Prostate gland (tissue), 2 donors: ENCODE results near the gene HMG20B. TPM values are rescaled to one million over a fixed set of nuclear protein-coding genes. Genes with fewer than 3 reads are reported as not detected.
A peak's percentile ranks its signal among the peaks of the same experiment; 100 is the strongest.

Experiments
- DNase-seq: peaks from one replicate; pipeline ENCODE4 v3.0.0-alpha.2; 2019; ENCODE audit warnings: low spot score
- H3K27ac ChIP-seq, 2 donors: fragments of 200-600 bp; sonication (generic); 2 replicates each; pipeline ENCODE4 v1.5.1; 2017 to 2019
- H3K27me3 ChIP-seq: fragments of 200-600 bp; sonication (generic); replicated peaks from 2 replicates; pipeline ENCODE4 v1.5.1; 2019; ENCODE audit not compliant: insufficient read depth
- H3K36me3 ChIP-seq, 2 donors: fragments of 200-600 bp; sonication (generic); 1 replicate in 1 of 2; 2 replicates in 1 of 2; pipeline versions ENCODE4 v1.5.1 to v1.8.1; 2017 to 2019
- H3K4me1 ChIP-seq: fragments of 200-600 bp; sonication (generic); replicated peaks from 2 replicates; pipeline ENCODE4 v1.5.1; 2019
- H3K4me3 ChIP-seq, 2 donors: fragments of 200-600 bp; sonication (generic); 2 replicates each; pipeline ENCODE4 v1.5.1; 2017 to 2019
- H3K9me3 ChIP-seq: fragments of 200-600 bp; sonication (generic); 2 replicates; pipeline ENCODE4 v1.5.1; 2017
- CTCF ChIP-seq, 4 experiments: fragments of 200-600 bp in 2 of 4; fragments of 450-650 bp in 2 of 4; sonication (generic) in 2 of 4; IDR thresholded peaks; 1 replicate in 3 of 4; 2 replicates in 1 of 4; pipeline ENCODE4 v1.5.1; 2016 to 2019; ENCODE audit warnings: antibody characterized with exemption in 4 of 4, mild to moderate bottlenecking in 2 of 4, moderate library complexity in 2 of 4
- POLR2A ChIP-seq: fragments of 450-650 bp; IDR thresholded peaks from one replicate; pipeline ENCODE4 v1.6.1; 2016; ENCODE audit warnings: antibody characterized with exemption, mild to moderate bottlenecking
- POLR2AphosphoS5 ChIP-seq: sonication (generic); formaldehyde crosslinking; IDR thresholded peaks from one replicate; pipeline ENCODE4 v1.6.1; 2017; ENCODE audit warnings: antibody characterized with exemption
- WGBS: methylation state at CpG from one replicate; pipeline ENCODE4 v1.1.5; 2018; 5-methylcytosine and 5-hydroxymethylcytosine counted together
- intact Hi-C: fragments of 100-400 bp; cut with DNase I; formaldehyde crosslinking; loops from one replicate; pipeline ENCODE4 v1.14.2; 2022
- total RNA-seq, 2 donors: library from RNA; depleted of rRNA; stranded (reverse); fragments of >200 nt; gene quantifications; one replicate each; pipeline ENCODE4 v1.1.0, GENCODE V29; 2016

HMG20B gene
- total RNA-seq, 2 donors from 2014 or later, result 184 to 369 TPM

GRCh38 chr19:3545669-3546034 lies 27.1 kb upstream of the HMG20B start:
- H3K27ac ChIP-seq, result no peak overlapping the region
- no peak overlapping the region for H3K4me3 ChIP-seq
- no peaks in the 10 kb centered on the region for H3K4me1 ChIP-seq
- 73% methylated on average over 10 of the region's 10 CpGs for WGBS
- no peak for TF ChIP-seq POLR2AphosphoS5
- no peak for DNase-seq
- intact Hi-C loops, result loop anchor here (5.0 kb wide), 1 partner anchor 72 kb away; no protein-coding TSS in a partner anchor
- no peaks in the 10 kb centered on the region for H3K36me3 ChIP-seq
- no peaks in the 10 kb centered on the region for H3K9me3 ChIP-seq
- H3K27me3 ChIP-seq, result no peaks in the 10 kb centered on the region

DNA sequence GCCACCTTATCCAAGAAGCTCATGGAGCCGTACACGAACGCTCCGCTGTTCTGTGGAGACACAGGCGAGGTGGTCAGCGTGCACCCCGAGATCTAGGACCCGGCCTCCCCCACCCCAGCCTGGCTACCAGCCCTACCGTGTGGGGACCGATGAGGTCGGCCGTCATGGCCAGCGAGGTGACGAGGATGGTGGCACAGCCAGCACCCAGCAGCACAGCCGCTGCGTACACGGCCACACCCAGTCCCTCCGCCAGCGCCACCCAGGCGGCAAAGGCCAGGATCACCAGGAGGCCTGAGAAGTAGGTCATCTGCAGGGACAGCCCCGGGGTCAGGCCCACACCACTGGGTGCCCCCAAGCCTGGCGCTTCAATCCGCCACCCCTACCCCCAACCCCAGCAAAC lies 26.6 kb upstream of the HMG20B start:
- H3K9me3 ChIP-seq, result no peaks in the 10 kb centered on the region
- no peaks in the 10 kb centered on the region for H3K4me1 ChIP-seq
- WGBS, result 91% methylated on average over 11 of the region's 23 CpGs
- no peak for TF ChIP-seq POLR2AphosphoS5
- TF ChIP-seq CTCF (IDR thresholded peaks at IDR 0.05), result no peak
- no peak for TF ChIP-seq POLR2A
- DNase-seq, result no peak
- H3K4me3 ChIP-seq, result no peak overlapping the region
- intact Hi-C loops, result loop anchor here (5.0 kb wide), 1 partner anchor 71 kb away; no protein-coding TSS in a partner anchor
- H3K27ac ChIP-seq, result no peak overlapping the region
- no peaks in the 10 kb centered on the region for H3K36me3 ChIP-seq
- no peaks in the 10 kb centered on the region for H3K27me3 ChIP-seq

DNA sequence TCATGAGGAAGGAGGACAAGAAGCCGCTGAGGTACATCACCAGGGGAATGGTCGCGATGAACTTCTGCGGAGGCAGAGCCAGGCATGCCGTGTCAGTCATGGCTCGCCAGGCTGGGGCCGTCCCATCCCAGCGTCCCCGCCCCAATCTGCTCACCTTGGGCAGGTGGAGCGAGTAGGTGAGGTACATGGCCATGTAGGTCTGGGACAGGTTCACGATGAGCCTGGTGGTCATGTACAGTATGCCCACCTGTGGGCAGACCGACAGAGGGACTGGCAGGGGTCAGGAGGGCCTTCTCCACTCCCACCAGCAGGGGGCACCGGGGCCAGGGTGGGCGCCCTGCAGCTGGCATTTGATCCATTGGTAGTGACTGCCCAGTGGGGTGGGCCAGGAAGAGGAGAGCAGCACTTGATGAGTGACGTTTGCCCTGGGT lies 25.4 kb upstream of the HMG20B start:
- H3K4me3 ChIP-seq, result no peak overlapping the region
- no peak for DNase-seq
- intact Hi-C loops, result loop anchor here (5.0 kb wide), 1 partner anchor 70 kb away; no protein-coding TSS in a partner anchor
- H3K4me1 ChIP-seq, result no peaks in the 10 kb centered on the region
- H3K27me3 ChIP-seq, result no peaks in the 10 kb centered on the region
- no peak overlapping the region for H3K27ac ChIP-seq
- WGBS, result 88% methylated on average over 15 of the region's 15 CpGs
- H3K9me3 ChIP-seq, result no peaks in the 10 kb centered on the region
- TF ChIP-seq POLR2A, result no peak
- peak in 3 of 4 experiments; percentile 11 to 30 (median 15) for TF ChIP-seq CTCF (IDR thresholded peaks at IDR 0.05)
- no peak for TF ChIP-seq POLR2AphosphoS5
- no peaks in the 10 kb centered on the region for H3K36me3 ChIP-seq

DNA sequence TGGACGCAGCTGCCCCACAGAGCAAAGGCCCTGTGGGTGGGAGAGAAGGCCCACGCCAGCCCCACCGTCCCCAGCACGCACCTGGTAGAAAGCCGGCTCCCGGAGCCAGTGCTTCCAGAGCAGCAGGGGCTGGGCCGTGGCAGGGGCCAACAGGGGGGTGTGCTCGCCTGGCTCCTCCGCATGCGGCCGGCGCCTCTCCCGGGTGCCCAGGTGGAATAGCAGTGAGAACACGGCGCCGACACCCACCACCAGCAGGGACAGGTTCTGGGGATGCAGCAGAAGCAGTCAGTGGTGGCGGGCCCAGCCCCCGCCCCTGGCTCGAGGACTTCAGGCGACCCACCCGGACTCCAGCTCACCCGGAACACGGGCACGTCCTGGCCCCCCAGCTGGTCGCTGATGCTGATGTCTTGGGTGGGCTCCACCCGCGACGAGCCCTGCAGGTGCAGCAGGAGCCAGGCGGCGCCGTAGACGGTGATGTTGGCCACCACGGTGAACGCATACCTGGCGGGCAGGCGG lies 24.9 kb upstream of the HMG20B start:
- intact Hi-C loops, result loop anchor here (5.0 kb wide), 1 partner anchor 69 kb away; no protein-coding TSS in a partner anchor
- TF ChIP-seq POLR2AphosphoS5 (no peak), POLR2A (no peak), CTCF (IDR thresholded peaks at IDR 0.05) (no peak)
- Histone ChIP-seq H3K36me3 (no peaks in the 10 kb centered on the region), H3K4me3 (no peak overlapping the region), H3K9me3 (no peaks in the 10 kb centered on the region), H3K27me3 (no peaks in the 10 kb centered on the region), H3K27ac (no peak overlapping the region), H3K4me1 (no peaks in the 10 kb centered on the region)
- WGBS, result 82% methylated on average over 27 of the region's 36 CpGs
- DNase-seq, result no peak

GRCh38 chr19:3548606-3549005 lies 24.1 kb upstream of the HMG20B start:
- intact Hi-C loops, result loop anchor here (5.0 kb wide), 1 partner anchor 69 kb away; no protein-coding TSS in a partner anchor
- Histone ChIP-seq H3K27me3 (no peaks in the 10 kb centered on the region), H3K4me3 (no peak overlapping the region), H3K9me3 (no peaks in the 10 kb centered on the region), H3K27ac (no peak overlapping the region), H3K4me1 (no peaks in the 10 kb centered on the region), H3K36me3 (no peaks in the 10 kb centered on the region)
- no peak for TF ChIP-seq POLR2AphosphoS5
- TF ChIP-seq CTCF (IDR thresholded peaks at IDR 0.05), result no peak
- TF ChIP-seq POLR2A, result no peak
- no peak for DNase-seq
- 78% methylated on average over 12 of the region's 14 CpGs for WGBS
